Brain microvascular endothelial cell (primary cell): ENCODE results near the gene TMEM39B.
"Not testable (repeated sequence)": the region's sequence is repeated elsewhere in the genome, so short reads cannot be mapped to it uniquely, and the experiment has no call there.

Experiments used
- DNase-seq: peaks from one replicate; pipeline ENCODE4 v3.0.0-alpha.2; 2020
- H3K27ac ChIP-seq: fragments of 250-450 bp; sonication (Bioruptor Pico); 2 replicates; pipeline ENCODE4 v1.5.1; 2020; ENCODE audit warnings: mild to moderate bottlenecking, moderate library complexity
- H3K27me3 ChIP-seq: fragments of 250-450 bp; sonication (Bioruptor Pico); replicated peaks from 2 replicates; pipeline ENCODE4 v1.5.1; 2020; ENCODE audit warnings: mild to moderate bottlenecking
- H3K36me3 ChIP-seq: fragments of 250-450 bp; sonication (Bioruptor Pico); replicated peaks from 2 replicates; pipeline ENCODE4 v1.5.1; 2020; ENCODE audit warnings: mild to moderate bottlenecking
- H3K4me3 ChIP-seq: 2 replicates; pipeline ENCODE4 v1.5.1; 2011; ENCODE audit warnings: low read depth, mild to moderate bottlenecking, control low read depth, low read length, moderate library complexity
- in situ Hi-C: cut with HindIII; loops from 2 replicates; pipeline ENCODE4 v1.10.0; 2017; ENCODE audit warnings: low sequenced_read_pairs, low pct_ligation_motif_present
- TF ChIP-seq, protein P1 (sequence below): IDR thresholded peaks from 2 replicates; pipeline ENCODE4 v1.5.1; 2011; ENCODE audit warnings: low read depth, mild to moderate bottlenecking, moderate library complexity, low read length, control low read depth, inconsistent platforms; ENCODE audit errors: missing control alignments

The TMEM39B gene

DNA sequence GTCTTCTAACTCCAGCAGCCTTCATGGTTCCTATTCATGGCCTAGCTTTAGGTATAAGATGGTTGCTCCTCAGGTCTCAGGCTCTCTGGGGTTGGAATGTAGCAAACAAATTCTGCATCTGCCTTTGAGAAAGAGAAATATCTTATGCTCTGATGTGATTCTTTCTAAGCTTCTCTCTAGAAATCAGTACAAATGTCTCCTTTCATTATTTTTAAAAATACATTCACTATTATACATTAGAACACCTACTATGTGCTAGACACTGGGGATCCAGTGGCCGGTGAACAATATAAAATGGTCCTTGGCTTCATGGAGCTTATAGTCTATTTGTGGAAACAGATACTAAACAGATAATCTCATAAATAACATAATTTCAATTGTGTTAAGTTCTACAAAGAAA, 16.1 kb upstream of the TMEM39B start:
- TF ChIP-seq, protein P1, sequence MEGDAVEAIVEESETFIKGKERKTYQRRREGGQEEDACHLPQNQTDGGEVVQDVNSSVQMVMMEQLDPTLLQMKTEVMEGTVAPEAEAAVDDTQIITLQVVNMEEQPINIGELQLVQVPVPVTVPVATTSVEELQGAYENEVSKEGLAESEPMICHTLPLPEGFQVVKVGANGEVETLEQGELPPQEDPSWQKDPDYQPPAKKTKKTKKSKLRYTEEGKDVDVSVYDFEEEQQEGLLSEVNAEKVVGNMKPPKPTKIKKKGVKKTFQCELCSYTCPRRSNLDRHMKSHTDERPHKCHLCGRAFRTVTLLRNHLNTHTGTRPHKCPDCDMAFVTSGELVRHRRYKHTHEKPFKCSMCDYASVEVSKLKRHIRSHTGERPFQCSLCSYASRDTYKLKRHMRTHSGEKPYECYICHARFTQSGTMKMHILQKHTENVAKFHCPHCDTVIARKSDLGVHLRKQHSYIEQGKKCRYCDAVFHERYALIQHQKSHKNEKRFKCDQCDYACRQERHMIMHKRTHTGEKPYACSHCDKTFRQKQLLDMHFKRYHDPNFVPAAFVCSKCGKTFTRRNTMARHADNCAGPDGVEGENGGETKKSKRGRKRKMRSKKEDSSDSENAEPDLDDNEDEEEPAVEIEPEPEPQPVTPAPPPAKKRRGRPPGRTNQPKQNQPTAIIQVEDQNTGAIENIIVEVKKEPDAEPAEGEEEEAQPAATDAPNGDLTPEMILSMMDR = no peak
- in situ Hi-C loops = no loop called here
- H3K4me3 ChIP-seq = no peak overlapping the region
- no peak for DNase-seq
- peaks cover 82% of the 10 kb centered on the region for H3K36me3 ChIP-seq
- no peak overlapping the region for H3K27ac ChIP-seq
- H3K27me3 ChIP-seq = no peaks in the 10 kb centered on the region

DNA sequence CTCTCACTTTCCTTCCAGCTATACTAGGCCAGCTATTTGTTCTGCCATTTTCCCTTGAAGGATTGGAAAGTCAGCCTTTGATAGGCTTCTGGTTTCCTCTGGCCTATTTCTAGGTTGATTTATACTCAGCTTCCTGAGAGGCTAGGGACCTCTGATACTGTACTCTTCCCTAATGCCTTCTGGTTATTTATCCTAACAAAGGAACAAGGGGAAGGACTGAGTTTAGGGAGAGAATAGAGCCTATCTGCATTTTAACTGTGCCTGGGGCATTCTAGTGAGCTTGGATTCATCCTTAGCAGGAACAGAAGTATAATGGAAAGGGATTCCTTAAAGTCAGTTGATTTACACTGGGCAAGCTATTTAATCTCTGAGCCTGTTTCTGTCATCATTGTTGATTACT, 11.8 kb upstream of the TMEM39B start:
- in situ Hi-C loops = no loop called here
- no peak overlapping the region for H3K27ac ChIP-seq
- DNase-seq = no peak
- H3K4me3 ChIP-seq = no peak overlapping the region
- TF ChIP-seq, protein P1 = no peak
- H3K27me3 ChIP-seq = no peaks in the 10 kb centered on the region
- H3K36me3 ChIP-seq = peaks cover 56% of the 10 kb centered on the region

DNA sequence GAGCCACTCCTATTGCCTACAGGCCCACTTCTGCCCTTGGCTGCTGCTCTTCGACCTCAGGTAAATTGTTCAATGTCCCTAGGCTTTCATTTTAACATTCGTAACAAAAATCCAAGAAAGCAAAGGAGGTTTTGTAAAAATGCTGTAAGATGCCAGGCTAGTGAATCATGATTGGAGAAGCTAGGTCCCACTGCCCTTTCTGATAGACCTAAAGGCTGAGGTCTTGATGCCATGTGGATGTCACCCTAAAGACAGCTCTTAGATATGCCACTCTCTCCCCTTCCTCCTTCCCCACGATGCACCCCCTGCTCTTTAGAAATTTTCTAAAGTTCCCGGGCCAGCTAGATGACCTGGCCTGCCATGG, 9.9 kb upstream of the TMEM39B start:
- TF ChIP-seq, protein P1 = no peak
- H3K27me3 ChIP-seq = no peaks in the 10 kb centered on the region
- H3K27ac ChIP-seq = peak overlapping the region; percentile 69
- no peak for DNase-seq
- H3K4me3 ChIP-seq = no peak overlapping the region
- peaks cover 43% of the 10 kb centered on the region for H3K36me3 ChIP-seq
- in situ Hi-C loops = no loop called here

GRCh38 chr1:32063261-32063681, 9.5 kb upstream of the TMEM39B start:
- peak; percentile 36 for DNase-seq
- Histone ChIP-seq H3K4me3 (no peak overlapping the region), H3K27me3 (no peaks in the 10 kb centered on the region), H3K36me3 (peaks cover 39% of the 10 kb centered on the region), H3K27ac (peak overlapping the region; percentile 69)
- TF ChIP-seq, protein P1 = peak; percentile 48
- in situ Hi-C loops = no loop called here

- H3K27ac ChIP-seq, H3K4me3 ChIP-seq, H3K27me3 ChIP-seq, in situ Hi-C loops, DNase-seq: not testable (repeated sequence)
- H3K36me3 ChIP-seq = peaks cover 18% of the 10 kb centered on the region
Measured at GRCh38 chr1:32065613-32066488, 6.9 kb upstream of the TMEM39B start.

DNA sequence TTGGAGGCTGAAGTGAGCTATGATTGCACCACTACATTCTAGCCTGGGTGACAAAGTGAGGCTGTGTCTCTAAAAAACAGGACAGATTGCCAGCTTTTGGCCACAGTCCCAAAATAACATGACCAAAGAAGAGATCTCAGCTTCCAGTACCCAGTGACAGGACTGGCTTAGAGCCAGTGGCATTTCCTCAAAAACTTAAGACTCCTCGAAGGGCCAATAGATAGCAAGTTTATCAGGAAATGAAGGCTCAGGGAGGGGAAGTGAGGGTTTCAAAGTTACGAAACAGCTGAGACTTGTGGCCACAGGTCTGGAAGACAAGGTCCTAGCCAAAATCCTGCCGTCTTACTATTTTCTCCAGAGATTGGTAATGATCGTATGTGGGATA, 6.3 kb upstream of the TMEM39B start:
- TF ChIP-seq, protein P1 = no peak
- H3K27ac ChIP-seq = no peak overlapping the region
- H3K4me3 ChIP-seq = no peak overlapping the region
- H3K27me3 ChIP-seq = no peaks in the 10 kb centered on the region
- in situ Hi-C loops = no loop called here
- peak; percentile 71 for DNase-seq
- H3K36me3 ChIP-seq = peaks cover 12% of the 10 kb centered on the region
